ENCODE data around the gene RAB40C.

GRCh38 chr16:576823-577201 is 13.1 kb upstream of the RAB40C start:
- no peak for TF ChIP-seq EZH2 (IDR thresholded peaks at IDR 0.05; ENCODE audit: insufficient read depth, poor library complexity, severe bottlenecking)
- no peak for TF ChIP-seq EZH2phosphoT487 (IDR thresholded peaks at IDR 0.05; ENCODE audit: insufficient read depth, low read depth)
